ENCODE data around the gene EIF4H.
"Not testable (repeated sequence)": the region's sequence is repeated elsewhere in the genome, so short reads cannot be mapped to it uniquely, and the experiment has no call there.

EIF4H gene

DNA sequence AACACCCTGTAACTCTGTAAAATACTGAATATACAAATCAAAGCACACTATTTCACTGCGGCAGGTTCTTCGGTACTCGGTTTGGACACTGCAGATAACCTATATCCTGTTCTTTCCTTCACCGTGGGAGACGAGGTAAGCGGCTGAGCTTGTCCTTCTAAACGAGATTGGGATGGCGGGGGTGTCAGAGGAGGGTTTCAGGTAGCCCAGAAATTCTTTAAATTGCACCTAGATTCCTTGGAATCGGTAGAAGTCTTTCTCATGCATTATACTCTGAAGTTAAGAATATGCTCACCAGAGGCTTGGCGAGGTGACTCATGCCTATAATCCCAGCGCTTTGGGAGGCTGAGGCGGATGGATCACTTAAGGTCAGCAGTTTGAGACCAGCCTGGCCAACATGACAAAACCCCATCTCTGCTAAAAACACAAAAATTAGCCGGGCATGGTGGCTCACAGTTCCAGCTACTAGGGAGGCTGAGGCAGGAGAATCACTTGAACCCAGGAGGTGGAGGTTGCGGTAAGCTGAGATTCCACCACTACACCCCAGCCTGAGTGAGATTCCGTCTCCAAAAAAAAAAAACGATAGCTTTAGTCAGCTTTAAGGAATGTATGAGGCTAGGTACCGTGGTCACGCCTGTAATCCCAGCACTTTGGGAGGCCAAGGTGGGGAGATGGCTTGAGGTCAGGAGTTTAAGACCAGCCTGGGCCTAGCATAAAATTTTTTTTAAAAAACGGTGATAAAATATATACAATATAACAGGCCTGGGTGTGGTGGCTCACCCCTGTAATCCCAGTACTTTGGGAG is 25.6 kb downstream of the EIF4H start:
- no peak for DNase-seq (ENCODE audit: low spot score)

DNA sequence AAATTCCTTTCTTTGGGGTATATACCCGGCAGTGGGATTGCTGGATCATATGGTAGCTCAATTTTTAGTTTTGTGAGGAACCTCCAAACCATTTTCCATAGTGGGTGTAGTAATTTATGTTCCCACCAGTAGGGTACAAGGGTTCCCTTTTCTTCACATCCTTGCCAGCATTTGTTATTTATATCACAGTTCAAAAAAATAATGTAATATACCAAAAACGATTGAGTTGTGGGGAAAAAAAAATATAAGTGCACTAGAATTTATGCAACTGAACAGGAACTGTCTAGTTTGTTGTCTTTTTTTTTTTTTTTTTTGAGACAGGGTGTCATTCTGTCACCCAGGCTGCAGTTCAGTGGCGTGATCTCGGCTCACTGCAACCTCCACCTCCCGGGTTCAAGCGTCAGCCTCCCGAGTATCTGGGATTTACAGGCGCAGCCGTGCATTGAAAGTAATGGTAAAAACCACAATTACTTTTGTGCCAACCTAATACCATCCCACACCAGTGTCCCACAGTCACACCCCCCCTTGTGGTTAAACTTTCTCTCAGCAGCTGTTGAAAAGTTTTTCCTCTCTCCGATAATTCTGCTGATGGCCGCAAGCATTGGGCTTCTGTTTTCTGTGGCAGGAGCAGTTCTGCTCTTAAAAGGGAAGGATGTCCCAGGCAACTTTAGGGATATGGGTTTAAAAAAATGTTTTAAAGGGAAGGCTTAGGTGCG is 28.8 kb downstream of the EIF4H start:
- DNase-seq (ENCODE audit: low spot score), result peak; percentile 40

DNA sequence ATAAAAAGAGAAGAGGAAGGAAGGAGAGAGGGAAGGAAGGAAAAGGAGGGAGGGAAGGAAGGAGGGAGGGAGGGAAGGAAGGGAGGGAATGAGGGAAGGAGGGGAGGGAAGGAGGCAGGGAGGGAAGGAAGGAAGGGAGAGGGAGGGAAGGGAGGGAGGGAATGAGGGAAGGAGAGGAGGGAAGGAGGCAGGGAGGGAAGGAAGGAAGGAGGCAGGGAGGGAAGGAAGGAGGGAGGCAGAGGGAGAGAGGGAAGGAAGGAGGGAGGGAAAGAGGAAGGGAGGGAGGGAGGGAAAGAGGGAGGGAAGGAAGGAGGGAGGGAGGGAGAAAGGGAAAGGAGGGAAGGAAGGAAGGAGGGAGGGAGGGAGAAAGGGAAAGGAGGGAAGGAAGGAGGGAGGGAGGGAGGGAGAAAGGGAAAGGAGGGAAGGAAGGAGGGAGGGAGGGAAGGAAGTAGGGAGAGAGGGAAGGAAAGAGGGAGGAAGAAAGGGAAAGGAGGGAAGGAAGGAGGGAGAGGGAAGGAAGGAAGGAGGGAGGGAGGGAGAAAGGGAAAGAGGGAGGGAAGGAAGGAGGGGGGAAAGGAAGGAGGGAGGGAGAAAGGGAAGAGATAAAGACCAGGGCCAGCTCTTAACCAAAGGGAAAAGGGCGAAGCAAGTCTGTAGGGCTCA is 29.9 kb downstream of the EIF4H start:
- DNase-seq (ENCODE audit: low spot score), result no peak

DNA sequence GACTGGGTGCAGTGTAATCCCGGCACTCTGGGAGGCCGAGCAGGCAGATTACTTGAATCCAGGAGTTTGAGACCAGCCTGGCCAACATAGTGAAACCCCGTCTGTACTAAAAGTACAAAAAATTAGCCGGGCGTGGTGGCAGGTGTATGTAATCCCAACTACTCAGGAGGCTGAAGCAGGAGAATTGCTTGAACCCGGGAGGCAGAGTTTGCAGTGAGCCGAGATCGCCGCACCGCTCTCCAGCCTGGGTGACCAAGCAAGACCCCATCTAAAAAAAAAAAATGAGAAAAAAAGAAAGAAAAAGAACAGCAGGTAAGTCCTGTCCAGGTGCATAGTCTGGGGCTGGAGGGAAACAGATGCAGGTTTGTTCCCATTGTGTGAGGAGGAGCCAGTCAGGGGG is 31.9 kb downstream of the EIF4H start:
- not testable (repeated sequence) for DNase-seq (ENCODE audit: low spot score)

DNA sequence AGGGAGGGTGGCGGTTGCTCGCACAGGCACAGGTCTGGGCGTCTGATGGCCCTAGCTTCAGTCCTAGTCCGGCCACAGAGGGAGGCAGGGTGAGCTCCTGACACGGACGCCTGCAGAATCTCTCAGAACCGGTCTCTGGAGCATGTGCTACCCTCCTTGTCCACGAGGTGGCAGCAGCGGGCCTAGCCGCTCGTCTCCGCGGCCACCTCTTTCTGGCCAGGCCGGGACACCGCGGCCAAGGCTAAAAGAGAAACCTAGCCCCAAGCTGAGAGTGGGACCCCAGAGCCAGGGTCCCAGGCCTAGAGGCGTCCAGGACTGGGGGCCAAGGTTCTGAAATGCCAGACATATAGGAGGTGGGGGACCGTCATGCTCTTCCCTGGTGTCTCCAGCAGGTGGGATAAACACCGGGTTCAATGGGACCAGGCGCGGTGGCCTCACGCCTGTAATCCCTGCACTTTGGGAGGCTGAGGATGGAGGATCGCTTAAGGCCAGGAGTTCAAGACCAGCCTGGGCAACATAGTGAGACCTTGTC is 32.5 kb downstream of the EIF4H start:
- DNase-seq (ENCODE audit: low spot score), result peak; percentile 76

DNA sequence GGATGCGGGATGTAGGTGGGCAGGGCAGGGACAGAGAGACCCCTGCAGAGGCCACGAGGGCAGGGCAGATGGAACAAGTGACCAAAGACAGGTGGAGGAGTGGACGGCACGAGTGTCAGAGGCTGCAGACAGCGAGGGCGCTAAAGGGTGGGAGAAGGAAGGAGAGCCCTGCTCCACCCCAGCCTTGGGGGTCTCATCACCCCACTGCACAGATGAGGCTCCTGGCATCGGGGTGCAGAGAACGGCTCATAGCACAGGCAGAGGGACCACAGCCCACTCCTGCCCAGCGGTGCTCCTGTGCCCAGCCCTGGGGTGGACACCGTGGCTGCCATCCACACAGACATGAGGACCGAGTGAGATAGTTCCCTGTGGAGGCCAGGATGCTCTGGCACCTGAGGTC is 33.4 kb downstream of the EIF4H start:
- DNase-seq (ENCODE audit: low spot score), result no peak

DNA sequence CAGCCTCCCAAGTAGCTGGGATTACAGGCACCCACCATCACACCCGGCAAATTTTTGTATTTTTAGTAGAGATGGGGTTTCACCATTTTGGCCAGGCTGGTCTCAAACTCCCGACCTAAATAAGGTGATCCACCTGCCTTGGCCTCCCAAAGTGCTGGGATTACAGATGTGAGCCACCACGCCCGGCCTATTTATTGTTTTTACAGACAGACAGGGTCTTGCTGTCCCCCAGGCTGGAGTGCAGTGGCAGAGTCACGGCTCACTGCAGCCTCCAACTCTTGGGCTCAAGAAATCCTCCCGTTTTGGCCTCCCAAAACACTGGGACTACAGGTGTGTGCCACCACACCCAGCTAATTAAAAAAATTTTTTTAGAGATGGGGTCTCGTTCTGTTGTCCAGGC is 34.1 kb downstream of the EIF4H start:
- not testable (repeated sequence) for DNase-seq (ENCODE audit: low spot score)

- DNase-seq (ENCODE audit: low spot score), result no peak
These were observed 38.5 kb downstream of the EIF4H start for GRCh38 chr7:74212661-74213060.

GRCh38 chr7:74214816-74215630 is 40.9 kb downstream of the EIF4H start:
- no peak for DNase-seq (ENCODE audit: low spot score)

DNA sequence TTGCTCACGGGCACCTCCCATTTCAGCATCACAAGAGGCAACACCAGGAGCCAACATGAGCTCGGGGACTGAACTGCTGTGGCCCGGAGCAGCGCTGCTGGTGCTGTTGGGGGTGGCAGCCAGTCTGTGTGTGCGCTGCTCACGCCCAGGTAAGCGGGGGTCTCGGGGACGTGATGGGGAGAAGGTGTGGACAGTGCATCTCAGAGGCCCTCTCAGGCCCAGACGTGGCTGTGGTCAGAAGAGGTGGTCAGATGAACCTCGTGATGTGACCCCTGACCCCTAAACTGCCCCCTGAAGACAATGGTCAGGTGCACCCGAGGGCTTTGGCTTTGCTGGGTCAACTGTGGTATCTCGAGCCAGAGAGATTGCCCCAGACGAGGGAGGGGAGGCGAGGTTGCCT is 41.8 kb downstream of the EIF4H start:
- no peak for DNase-seq (ENCODE audit: low spot score)

- no peak for DNase-seq (ENCODE audit: low spot score)
These were observed 42.2 kb downstream of the EIF4H start for GRCh38 chr7:74216361-74216761.

GRCh38 chr7:74217455-74218342 is 43.5 kb downstream of the EIF4H start:
- no peak for DNase-seq (ENCODE audit: low spot score)

DNA sequence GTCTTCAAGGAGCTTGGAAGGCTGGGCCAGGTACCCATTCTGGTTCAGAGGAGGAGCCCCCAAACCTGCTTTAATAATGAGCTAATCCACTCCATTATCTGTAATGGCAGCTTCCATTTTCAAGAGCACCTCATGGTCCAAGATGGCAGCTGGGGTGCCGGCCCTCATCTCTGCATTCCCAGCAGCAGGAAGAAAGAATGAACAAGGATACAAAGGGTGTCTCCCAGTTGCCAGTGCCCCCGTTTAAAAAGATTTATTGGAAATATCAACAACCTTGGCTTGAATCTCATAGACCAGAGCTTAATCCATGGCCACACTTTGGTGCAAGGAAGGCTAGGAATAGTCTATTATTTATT is 44.2 kb downstream of the EIF4H start:
- DNase-seq (ENCODE audit: low spot score), result no peak

- DNase-seq (ENCODE audit: low spot score), result no peak
These were observed 45.3 kb downstream of the EIF4H start for GRCh38 chr7:74219416-74219815.

DNA sequence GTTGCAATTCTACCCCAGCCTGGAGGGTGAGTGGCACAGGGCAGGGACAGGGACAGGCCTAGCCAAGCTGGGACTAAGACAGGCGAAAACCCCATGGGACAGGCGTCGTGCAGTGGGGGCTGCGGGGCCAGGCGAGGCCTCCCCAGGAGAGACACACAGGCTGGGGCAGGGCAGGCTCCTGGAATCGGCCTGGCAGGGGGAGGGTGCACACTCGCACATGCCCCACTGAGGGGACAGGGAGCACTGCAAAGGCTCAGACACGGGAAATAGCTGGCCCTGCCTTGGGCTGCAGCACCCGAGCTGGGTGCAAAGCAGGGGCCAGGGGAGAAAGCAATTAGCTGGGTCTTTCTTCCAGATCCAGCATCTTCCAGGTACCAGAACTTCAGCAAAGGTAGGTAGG is 46.1 kb downstream of the EIF4H start:
- no peak for DNase-seq (ENCODE audit: low spot score)

DNA sequence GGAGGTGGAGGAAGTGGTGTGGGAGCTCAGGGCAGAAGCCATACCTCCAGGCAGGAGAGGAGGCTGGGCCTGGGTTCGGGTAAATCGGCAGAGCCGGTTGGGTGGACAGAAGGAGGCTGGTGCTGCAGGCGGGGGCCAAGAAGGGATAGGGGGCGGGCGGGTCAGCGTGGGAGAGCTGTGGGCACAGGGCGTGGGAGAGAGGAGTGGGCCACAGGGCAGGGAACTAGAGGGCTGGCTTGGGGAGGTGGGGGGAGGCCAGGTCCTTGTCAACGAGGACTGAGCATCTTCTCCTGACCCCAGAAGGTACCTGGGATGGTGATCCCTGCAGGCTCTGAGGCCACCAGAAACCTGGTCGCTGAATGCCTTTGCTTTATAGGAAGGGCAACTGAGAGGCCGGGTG is 47.6 kb downstream of the EIF4H start:
- no peak for DNase-seq (ENCODE audit: low spot score)

DNA sequence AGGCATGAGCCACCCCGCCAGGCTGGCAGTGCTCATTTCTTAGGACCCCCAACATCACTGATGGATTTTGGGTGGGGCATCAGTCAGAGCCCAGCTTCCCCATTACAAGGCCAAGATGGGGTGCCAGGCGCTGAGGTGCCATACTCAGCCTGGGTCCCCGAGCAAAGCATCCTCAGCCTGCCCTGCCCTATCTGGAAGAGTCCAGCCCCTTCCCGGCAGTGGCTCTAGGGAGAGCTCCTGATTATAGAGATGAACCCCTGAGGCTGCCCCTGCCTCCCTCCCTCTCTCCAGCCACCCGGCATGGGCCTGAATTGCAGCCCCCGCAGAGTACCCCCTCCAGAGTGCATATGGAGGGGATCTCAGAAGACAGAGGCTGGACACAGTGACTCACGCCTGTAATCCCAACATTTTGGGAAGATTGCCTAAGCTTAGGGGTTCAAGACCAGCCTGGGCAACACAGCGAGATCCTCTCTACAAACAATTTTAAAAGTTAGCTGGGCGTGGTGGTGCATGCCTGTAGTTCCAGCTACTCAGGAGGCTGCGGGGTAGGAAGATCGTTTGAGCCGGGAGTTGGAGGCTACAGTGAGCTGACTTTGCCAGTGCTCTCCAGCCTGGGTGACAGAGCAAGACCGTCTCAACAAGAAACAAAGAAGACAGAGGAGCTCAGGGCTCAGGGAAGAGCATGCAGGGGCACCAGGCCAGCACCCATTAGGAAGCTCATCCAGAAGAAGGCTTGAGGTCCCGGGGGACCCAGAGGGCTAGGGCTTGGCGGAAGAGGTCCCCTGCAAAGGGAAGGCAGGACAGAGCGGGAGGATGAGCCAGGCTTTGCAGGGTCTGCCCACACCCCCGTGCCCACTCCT is 48.9 kb downstream of the EIF4H start:
- no peak for DNase-seq (ENCODE audit: low spot score)

DNA sequence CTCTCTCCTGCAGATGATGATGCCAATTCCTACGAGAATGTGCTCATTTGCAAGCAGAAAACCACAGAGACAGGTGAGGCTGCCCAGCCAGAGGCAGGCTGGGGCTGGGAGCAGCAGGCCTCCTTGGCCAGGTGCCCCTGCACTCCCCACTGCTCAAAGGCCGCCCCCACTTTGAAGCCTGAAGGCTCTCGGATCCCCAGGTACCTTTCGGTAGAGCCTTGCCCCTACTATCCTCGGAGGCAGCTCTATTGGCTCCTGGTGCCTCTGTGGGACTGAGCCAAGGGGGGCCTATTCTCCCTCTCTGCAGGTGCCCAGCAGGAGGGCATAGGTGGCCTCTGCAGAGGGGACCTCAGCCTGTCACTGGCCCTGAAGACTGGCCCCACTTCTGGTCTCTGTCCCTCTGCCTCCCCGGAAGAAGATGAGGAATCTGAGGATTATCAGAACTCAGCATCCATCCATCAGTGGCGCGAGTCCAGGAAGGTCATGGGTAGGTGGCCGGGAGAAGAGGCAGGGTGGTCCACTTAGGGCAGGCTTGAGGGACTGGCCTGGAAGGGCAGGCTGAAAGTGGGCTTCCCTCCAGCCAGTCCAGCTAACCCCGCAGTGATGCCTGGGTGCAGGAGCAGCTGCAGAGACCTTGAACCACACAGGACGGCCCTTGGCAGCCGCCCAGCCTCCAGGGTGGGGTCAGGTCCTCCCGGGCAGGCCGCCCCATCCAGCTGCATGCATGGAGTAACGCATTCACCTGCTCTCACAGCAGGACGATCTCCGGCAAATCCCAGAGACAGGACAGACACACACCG is 49.8 kb downstream of the EIF4H start:
- no peak for DNase-seq (ENCODE audit: low spot score)

DNA sequence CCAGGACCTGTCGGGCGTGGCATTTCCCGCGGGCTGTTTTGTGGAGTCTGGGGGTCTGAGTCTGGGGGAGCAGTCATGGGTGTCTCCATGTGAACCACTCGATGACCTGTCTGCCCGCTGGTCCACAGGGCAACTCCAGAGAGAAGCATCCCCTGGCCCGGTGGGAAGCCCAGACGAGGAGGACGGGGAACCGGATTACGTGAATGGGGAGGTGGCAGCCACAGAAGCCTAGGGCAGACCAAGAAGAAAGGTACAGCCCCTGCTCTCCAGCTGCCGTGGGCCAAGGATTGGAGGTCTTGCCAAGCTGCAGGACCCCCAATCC is 50.3 kb downstream of the EIF4H start:
- DNase-seq (ENCODE audit: low spot score), result no peak
